Ovary (tissue), 9 donors: ENCODE data around the gene ADGRG3. TPM values are rescaled to one million over a fixed set of nuclear protein-coding genes. Genes with fewer than 3 reads are reported as not detected.
A peak's percentile ranks its signal among the peaks of the same experiment; 100 is the strongest.

ENCODE experiments used
- DNase-seq, 5 donors: peaks; one replicate each; pipeline ENCODE4 v3.0.0-alpha.2; 2019 to 2020
- H3K27ac ChIP-seq, 2 donors: fragments of 200-600 bp; one replicate each; pipeline versions ENCODE4 v1.5.1 to v1.8.0; 2019 to 2022
- H3K27me3 ChIP-seq: fragments of 200-600 bp; one replicate; pipeline ENCODE4 v1.8.0; 2022
- H3K36me3 ChIP-seq: fragments of 200-600 bp; sonication (generic); one replicate; pipeline ENCODE4 v1.5.1; 2019
- H3K4me1 ChIP-seq: one replicate; pipeline ENCODE4 v1.8.1; 2013; ENCODE audit warnings: mild to moderate bottlenecking, moderate library complexity; ENCODE audit not compliant: insufficient read depth
- H3K4me3 ChIP-seq: fragments of 200-600 bp; sonication (generic); one replicate; pipeline ENCODE4 v1.5.1; 2017
- H3K9me3 ChIP-seq, 2 donors: fragments of 200-600 bp in 1 of 2; sonication (generic) in 1 of 2; one replicate each; pipeline versions ENCODE4 v1.5.1 to v1.8.1; 2013 to 2019; ENCODE audit warnings: mild to moderate bottlenecking in 1 of 2, moderate library complexity in 1 of 2
- CTCF ChIP-seq, 3 donors: fragments of 450-650 bp in 2 of 3; fragments of 200-600 bp in 1 of 3; IDR thresholded peaks; one replicate each; pipeline versions ENCODE4 v1.5.1 to v1.8.0; 2016 to 2022; ENCODE audit warnings: antibody characterized with exemption in 3 of 3, mild to moderate bottlenecking in 1 of 3
- EP300 ChIP-seq: sonication (generic); formaldehyde crosslinking; IDR thresholded peaks from one replicate; pipeline ENCODE4 v1.6.1; 2017; ENCODE audit warnings: antibody characterized with exemption
- POLR2A ChIP-seq: fragments of 450-650 bp; IDR thresholded peaks from one replicate; pipeline ENCODE4 v1.6.1; 2017; ENCODE audit warnings: antibody characterized with exemption, mild to moderate bottlenecking, moderate library complexity
- WGBS, 3 donors: extraction: QIAGEN DNeasy Blood & Tissue Kit in 1 of 3; methylation state at CpG; one replicate each; pipeline versions ENCODE4 v1.1.5 to v1.1.7; 2013 to 2017; 5-methylcytosine and 5-hydroxymethylcytosine counted together
- intact Hi-C, 4 donors: fragments of 100-400 bp; cut with DNase I; formaldehyde crosslinking; loops; one replicate each; pipeline versions ENCODE4 v1.11.0 to v1.15.1; 2022 to 2023
- polyA plus RNA-seq, 2 donors: library from polyadenylated mRNA; stranded (reverse); fragments of 200-250 nt in 1 of 2; fragments of 350-450 nt in 1 of 2; fragmentation: Illumina TruSeq in 1 of 2; extraction: RNeasy Lipid Tissue Mini Kit (QIAGEN cat#74804) in 1 of 2; gene quantifications; one replicate each; pipeline ENCODE4 v1.2.3, GENCODE V29; 2013 to 2014
- total RNA-seq, 7 donors: library from RNA; depleted of rRNA in 2 of 7; stranded (reverse); fragments of >200 nt in 2 of 7; fragmentation: NEBNext Ultra II Directional in 3 of 7; extraction: Animal tissue kit (Norgen Biotek cat#: 25700) in 3 of 7; gene quantifications; one replicate each; pipeline versions ENCODE4 v1.1.0 to v1.2.4, GENCODE V29; 2016 to 2023
- donor health status: DM: no; HTN: no; CAD: no; lungs with moderate emphysema.
- donor health status: DM: no; HTN: no; CAD: no.
- donor health status: Bipolar disorder and iron deficiency.
- donor health status: DM: yes; HTN: yes; CAD: no.
- donor health status: DM: no; HTN: no; CAD: no.
- donor health status: DM: yes; HTN: yes; CAD: no.

ADGRG3 gene
- total and polyA plus RNA-seq, 9 donors = 0.40 to 1.7 (median 0.92) TPM

GRCh38 chr16:57700781-57701551 is 32.9 kb downstream of the ADGRG3 start:
- Histone ChIP-seq H3K27ac (no peak overlapping the region), H3K4me1 (no peaks in the 10 kb centered on the region), H3K9me3 (no peaks in the 10 kb centered on the region), H3K36me3 (no peaks in the 10 kb centered on the region), H3K27me3 (no peaks in the 10 kb centered on the region), H3K4me3 (no peak overlapping the region)
- no peak for TF ChIP-seq EP300
- TF ChIP-seq CTCF (IDR thresholded peaks at IDR 0.05) = no peak
- no peak for TF ChIP-seq POLR2A
- WGBS, 3 donors = 59 to 68% (median 62%) methylated on average over 10 of the region's 10 CpGs
- DNase-seq = no peak
- intact Hi-C loops = no loop called here

- no peaks in the 10 kb centered on the region for H3K4me1 ChIP-seq
- intact Hi-C loops = no loop called here
- H3K27ac ChIP-seq = no peak overlapping the region
- no peaks in the 10 kb centered on the region for H3K9me3 ChIP-seq
- TF ChIP-seq CTCF (IDR thresholded peaks at IDR 0.05) (no peak), POLR2A (no peak), EP300 (no peak)
- H3K4me3 ChIP-seq = no peak overlapping the region
- DNase-seq = peak in 1 of 5 donors; percentile 50
- H3K27me3 ChIP-seq = no peaks in the 10 kb centered on the region
- no peaks in the 10 kb centered on the region for H3K36me3 ChIP-seq
- 47 to 58% (median 49%) methylated on average over 23 of the region's 23 CpGs for WGBS, 3 donors
Observed at GRCh38 chr16:57701759-57702371, 33.8 kb downstream of the ADGRG3 start.

GRCh38 chr16:57703416-57704010 is 35.4 kb downstream of the ADGRG3 start:
- Histone ChIP-seq H3K9me3 (no peaks in the 10 kb centered on the region), H3K36me3 (no peaks in the 10 kb centered on the region), H3K27me3 (no peaks in the 10 kb centered on the region), H3K4me3 (no peak overlapping the region), H3K27ac (no peak overlapping the region), H3K4me1 (no peaks in the 10 kb centered on the region)
- TF ChIP-seq POLR2A (no peak), EP300 (no peak), CTCF (IDR thresholded peaks at IDR 0.05) (no peak)
- WGBS, 3 donors = 89 to 91% (median 90%) methylated on average over 11 of the region's 11 CpGs
- DNase-seq = no peak
- intact Hi-C loops = no loop called here

- TF ChIP-seq CTCF (IDR thresholded peaks at IDR 0.05) (no peak), EP300 (no peak), POLR2A (no peak)
- 63 to 71% (median 64%) methylated on average over 11 of the region's 11 CpGs for WGBS, 3 donors
- H3K9me3 ChIP-seq = no peaks in the 10 kb centered on the region
Observed at GRCh38 chr16:57704011-57704904, 36.2 kb downstream of the ADGRG3 start.

More at GRCh38 chr16:57704011-57704904, 36.2 kb downstream of the ADGRG3 start:
- H3K4me3 ChIP-seq = no peak overlapping the region
- no peaks in the 10 kb centered on the region for H3K27me3 ChIP-seq
- intact Hi-C loops = no loop called here
- no peaks in the 10 kb centered on the region for H3K36me3 ChIP-seq
- DNase-seq = no peak
- H3K4me1 ChIP-seq = no peaks in the 10 kb centered on the region
- H3K27ac ChIP-seq = no peak overlapping the region
